Measurements from ENCODE around the gene MRPS25. TPM values are rescaled to one million over a fixed set of nuclear protein-coding genes. Genes with fewer than 3 reads are reported as not detected.

Gene MRPS25
- total RNA-seq = 10 to 100 TPM; 16.5 to 22.3 TPM

DNA sequence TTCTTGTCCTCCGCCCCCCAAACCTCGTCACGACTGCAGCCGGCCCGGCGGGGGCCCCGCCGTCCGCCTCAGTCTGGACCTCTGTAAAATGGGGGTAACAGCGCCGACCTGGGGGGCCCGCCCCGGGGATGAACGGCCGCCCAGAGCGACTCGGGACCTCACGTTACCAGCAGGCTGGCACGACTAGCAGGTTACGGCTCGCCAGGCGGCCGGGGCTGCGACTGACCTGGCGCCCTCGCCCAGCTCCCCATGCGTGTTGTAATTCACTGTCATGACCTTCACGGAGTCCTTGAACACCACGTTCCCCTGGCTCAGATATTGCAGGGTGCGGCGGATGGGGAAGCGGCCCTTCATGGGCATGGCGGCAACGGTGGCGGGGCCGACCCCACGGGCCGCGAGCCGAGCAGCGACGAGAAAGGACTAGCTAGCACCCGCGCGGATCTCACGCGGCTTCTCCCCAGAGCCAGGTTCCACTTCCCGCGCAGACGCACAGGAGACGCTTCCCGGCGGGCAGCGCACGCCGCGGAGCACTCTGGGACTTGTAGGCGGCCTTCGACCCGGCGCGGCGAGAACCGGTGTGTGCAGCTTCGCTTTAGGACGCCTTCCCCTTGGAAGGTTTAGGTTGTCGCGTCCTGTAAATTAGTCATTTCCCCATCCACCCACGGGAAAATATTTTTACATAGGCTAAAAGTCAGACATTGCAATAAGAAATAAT, at the start of gene MRPS25:
Gene MRPS25, minus strand, starts transcription at position 481 of the 715 bp plus-strand sequence. Its CDS starts 121 bp downstream, at position 360.

DNA sequence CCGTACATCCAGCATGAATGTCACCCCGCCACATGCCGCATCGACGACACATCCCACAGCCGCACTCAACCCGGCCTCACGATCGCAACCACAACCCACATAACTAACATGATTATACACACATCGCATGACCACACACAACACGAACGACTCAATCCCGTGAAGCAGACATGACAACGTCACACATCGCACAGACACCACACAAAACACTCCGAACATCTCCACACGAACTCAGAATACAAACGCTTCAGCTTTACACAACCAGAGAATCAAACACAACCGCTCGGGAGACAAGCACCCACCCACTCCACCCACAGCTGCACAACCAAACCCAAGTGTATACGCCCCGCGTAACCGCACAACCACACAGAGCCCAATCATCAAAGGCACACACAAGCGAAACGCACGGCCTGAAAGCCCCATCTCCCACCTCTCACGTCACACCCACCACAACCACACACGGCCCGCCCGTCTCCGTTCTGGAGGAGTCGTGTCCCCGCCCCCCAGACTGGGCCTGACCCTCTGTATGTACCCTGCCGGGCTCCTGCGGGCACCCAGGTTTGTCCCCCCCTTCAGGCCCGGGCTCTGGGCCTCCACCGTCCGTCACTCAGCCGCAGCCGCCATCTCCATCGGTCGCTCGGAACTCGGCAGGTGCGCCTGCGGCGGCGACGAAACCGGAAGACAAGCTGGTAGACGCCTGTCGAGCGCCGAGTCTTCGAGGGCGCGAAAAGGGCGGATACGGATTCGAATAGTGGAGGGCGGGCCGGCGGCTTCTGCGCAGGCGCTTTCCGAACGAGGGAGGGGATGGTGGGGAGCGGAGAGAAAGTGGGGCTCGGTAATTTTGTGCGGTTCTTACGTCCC, 33.6 kb upstream of the MRPS25 start, which contains the start of gene RBSN:
Gene RBSN, minus strand, starts transcription at position 646 of the 861 bp plus-strand sequence. CDS start 3,028 bp downstream, outside the sequence.

Other genes starting within 250 kb of the MRPS25 start
- gene FGD5, start 246.4 kb downstream of the MRPS25 start, total RNA-seq = not detected
- 10 to 100 TPM; 20.0 to 20.6 TPM for gene NR2C2, start 117.7 kb downstream of the MRPS25 start, total RNA-seq
- 10 to 100 TPM; 14.0 to 23.7 TPM for gene RBSN, start 33.8 kb upstream of the MRPS25 start, total RNA-seq
- 10 to 100 TPM; 33.0 to 37.2 TPM for gene CAPN7, start 140.9 kb upstream of the MRPS25 start, total RNA-seq